ENCODE results near the gene PRUNE2. TPM values are rescaled to one million over a fixed set of nuclear protein-coding genes. Genes with fewer than 3 reads are reported as not detected.
A peak's percentile ranks its signal among the peaks of the same experiment; 100 is the strongest.

The PRUNE2 gene
- total and polyA plus RNA-seq, 2 of the 13 experiments (the other 11 are each of a cell fraction or from before 2014, with no cell fraction given) = 0.02 TPM; not detected in 1

DNA sequence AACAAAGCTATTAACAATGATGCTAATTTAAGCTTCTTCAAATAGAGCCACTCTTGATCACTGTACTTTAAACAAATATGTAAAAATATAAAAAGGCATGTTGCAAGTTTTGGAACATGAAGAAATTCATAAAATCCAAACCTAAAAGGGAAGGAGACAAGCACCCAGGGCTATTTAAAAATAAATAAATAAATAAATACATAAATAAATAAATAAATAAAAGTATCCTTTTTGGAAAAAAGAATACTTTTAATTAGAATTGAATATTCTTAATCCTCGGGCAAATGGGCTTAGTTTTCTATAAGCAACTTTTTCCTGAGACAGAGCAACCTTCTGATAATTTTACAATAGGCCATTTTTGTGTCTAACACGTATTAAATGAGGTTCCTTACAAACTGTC is 289.1 kb downstream of the PRUNE2 start (continued):
- TF ChIP-seq ZNF432 (CRISPR knock-in tag; IDR thresholded peaks at IDR 0.05; ENCODE audit: borderline replicate concordance) = no peak

- intact Hi-C loops (cut with micrococcal nuclease; ENCODE audit: unreplicated experiment) = no loop called here
- FAIRE-seq (no peak), DNase-seq (ENCODE audit: low spot score) (peak; percentile 8), ATAC-seq (peak; percentile 72)
- H3K4me2 ChIP-seq (ENCODE audit: low read depth, low read length) = peak overlapping the region; percentile 29; the same call in 1 of the 2 replicates
- ChIA-PET POLR2A (no interaction called here), CTCF (ENCODE audit: low intra/inter-chr PET ratio, low total read pairs) (no interaction called here)
- 3% methylated on average over 8 of the region's 8 CpGs for WGBS (ENCODE audit: low lambda C conversion rate)
- H3K9me3 ChIP-seq (ENCODE audit: low read length) = no peaks in the 10 kb centered on the region
- H3K4me1 ChIP-seq (ENCODE audit: insufficient read depth, low read length) = peaks cover 21% of the 10 kb centered on the region
- H3K79me2 ChIP-seq (ENCODE audit: insufficient read depth, low read length) = no peaks in the 10 kb centered on the region
- no TSS peak for BruUV-seq (replicated peaks)
- H3K27me3 ChIP-seq (ENCODE audit: control insufficient read depth in 1 of 2, insufficient read depth in 2 of 2, low read length in 2 of 2) = 0 out of 5 replicates have a peak, but pooled peaks cover 0 to 3% of the 10 kb centered on the region in 2 experiments
- H3K4me3 ChIP-seq (replicated peaks in 1 of 3; ENCODE audit: insufficient read depth in 1 of 3, low read depth in 2 of 3, low read length in 3 of 3) = no peak overlapping the region
- H3K9ac ChIP-seq (ENCODE audit: insufficient read depth, low read depth, low read length) = no peak overlapping the region
- H4K20me1 ChIP-seq (ENCODE audit: insufficient read depth, low read length) = no peaks in the 10 kb centered on the region
- in situ Hi-C loops (cut with HindIII; ENCODE audit: extremely low pct_ligation_motif_present, low pct_unique_long_range_greater_than_20kb) = no loop called here
- H2AFZ ChIP-seq (ENCODE audit: low read length) = no peak overlapping the region
- no peak overlapping the region for H3K27ac ChIP-seq (ENCODE audit: extremely low read length, insufficient read depth, low read length)
- no peaks in the 10 kb centered on the region for H3K36me3 ChIP-seq (replicated peaks in 1 of 2; ENCODE audit: control insufficient read depth in 1 of 2, insufficient read depth in 2 of 2, low read length in 2 of 2)
- TF ChIP-seq KLF6 (CRISPR knock-in tag; IDR thresholded peaks at IDR 0.05) = no peak
- TF ChIP-seq DMTF1 (CRISPR knock-in tag; IDR thresholded peaks at IDR 0.05) = no peak
- TF ChIP-seq ZNF691 (CRISPR knock-in tag; IDR thresholded peaks at IDR 0.05; ENCODE audit: borderline replicate concordance, low read depth) = no peak
- no peak for TF ChIP-seq BHLHE40 (IDR thresholded peaks at IDR 0.05; ENCODE audit: low read length)
- no peak for TF ChIP-seq ZNF607 (CRISPR knock-in tag; IDR thresholded peaks at IDR 0.05; ENCODE audit: borderline replicate concordance)
- TF ChIP-seq, protein P1, sequence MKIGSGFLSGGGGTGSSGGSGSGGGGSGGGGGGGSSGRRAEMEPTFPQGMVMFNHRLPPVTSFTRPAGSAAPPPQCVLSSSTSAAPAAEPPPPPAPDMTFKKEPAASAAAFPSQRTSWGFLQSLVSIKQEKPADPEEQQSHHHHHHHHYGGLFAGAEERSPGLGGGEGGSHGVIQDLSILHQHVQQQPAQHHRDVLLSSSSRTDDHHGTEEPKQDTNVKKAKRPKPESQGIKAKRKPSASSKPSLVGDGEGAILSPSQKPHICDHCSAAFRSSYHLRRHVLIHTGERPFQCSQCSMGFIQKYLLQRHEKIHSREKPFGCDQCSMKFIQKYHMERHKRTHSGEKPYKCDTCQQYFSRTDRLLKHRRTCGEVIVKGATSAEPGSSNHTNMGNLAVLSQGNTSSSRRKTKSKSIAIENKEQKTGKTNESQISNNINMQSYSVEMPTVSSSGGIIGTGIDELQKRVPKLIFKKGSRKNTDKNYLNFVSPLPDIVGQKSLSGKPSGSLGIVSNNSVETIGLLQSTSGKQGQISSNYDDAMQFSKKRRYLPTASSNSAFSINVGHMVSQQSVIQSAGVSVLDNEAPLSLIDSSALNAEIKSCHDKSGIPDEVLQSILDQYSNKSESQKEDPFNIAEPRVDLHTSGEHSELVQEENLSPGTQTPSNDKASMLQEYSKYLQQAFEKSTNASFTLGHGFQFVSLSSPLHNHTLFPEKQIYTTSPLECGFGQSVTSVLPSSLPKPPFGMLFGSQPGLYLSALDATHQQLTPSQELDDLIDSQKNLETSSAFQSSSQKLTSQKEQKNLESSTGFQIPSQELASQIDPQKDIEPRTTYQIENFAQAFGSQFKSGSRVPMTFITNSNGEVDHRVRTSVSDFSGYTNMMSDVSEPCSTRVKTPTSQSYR (CRISPR knock-in tag; IDR thresholded peaks at IDR 0.05; ENCODE audit: borderline replicate concordance) = no peak
- no peak for TF ChIP-seq PHF20 (CRISPR knock-in tag; IDR thresholded peaks at IDR 0.05)
- TF ChIP-seq ZNF383 (CRISPR knock-in tag; IDR thresholded peaks at IDR 0.05; ENCODE audit: borderline replicate concordance) = no peak
- TF ChIP-seq, protein P2, sequence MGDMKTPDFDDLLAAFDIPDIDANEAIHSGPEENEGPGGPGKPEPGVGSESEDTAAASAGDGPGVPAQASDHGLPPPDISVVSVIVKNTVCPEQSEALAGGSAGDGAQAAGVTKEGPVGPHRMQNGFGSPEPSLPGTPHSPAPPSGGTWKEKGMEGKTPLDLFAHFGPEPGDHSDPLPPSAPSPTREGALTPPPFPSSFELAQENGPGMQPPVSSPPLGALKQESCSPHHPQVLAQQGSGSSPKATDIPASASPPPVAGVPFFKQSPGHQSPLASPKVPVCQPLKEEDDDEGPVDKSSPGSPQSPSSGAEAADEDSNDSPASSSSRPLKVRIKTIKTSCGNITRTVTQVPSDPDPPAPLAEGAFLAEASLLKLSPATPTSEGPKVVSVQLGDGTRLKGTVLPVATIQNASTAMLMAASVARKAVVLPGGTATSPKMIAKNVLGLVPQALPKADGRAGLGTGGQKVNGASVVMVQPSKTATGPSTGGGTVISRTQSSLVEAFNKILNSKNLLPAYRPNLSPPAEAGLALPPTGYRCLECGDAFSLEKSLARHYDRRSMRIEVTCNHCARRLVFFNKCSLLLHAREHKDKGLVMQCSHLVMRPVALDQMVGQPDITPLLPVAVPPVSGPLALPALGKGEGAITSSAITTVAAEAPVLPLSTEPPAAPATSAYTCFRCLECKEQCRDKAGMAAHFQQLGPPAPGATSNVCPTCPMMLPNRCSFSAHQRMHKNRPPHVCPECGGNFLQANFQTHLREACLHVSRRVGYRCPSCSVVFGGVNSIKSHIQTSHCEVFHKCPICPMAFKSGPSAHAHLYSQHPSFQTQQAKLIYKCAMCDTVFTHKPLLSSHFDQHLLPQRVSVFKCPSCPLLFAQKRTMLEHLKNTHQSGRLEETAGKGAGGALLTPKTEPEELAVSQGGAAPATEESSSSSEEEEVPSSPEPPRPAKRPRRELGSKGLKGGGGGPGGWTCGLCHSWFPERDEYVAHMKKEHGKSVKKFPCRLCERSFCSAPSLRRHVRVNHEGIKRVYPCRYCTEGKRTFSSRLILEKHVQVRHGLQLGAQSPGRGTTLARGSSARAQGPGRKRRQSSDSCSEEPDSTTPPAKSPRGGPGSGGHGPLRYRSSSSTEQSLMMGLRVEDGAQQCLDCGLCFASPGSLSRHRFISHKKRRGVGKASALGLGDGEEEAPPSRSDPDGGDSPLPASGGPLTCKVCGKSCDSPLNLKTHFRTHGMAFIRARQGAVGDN (CRISPR knock-in tag; IDR thresholded peaks at IDR 0.05) = no peak
- TF ChIP-seq JUNB (CRISPR knock-in tag; IDR thresholded peaks at IDR 0.05; ENCODE audit: borderline replicate concordance) = no peak
- TF ChIP-seq ETV5 (CRISPR knock-in tag; IDR thresholded peaks at IDR 0.05; ENCODE audit: borderline replicate concordance) = no peak
- TF ChIP-seq GABPB1 (CRISPR knock-in tag; IDR thresholded peaks at IDR 0.05) = no peak
Measured at GRCh38 chr9:76615177-76615603, 290.7 kb downstream of the PRUNE2 start.

All from HepG2 (cell line).